IMR-90 (cell line): Measurements from ENCODE around the gene VSIG4. TPM values are rescaled to one million over a fixed set of nuclear protein-coding genes. Genes with fewer than 3 reads are reported as not detected.

Experiments
- ATAC-seq: fragments of 200-7000 bp; cut with Tn5 transposase; 2 replicates; pipeline ENCODE4 v1.9.1; 2020; ENCODE audit warnings: low read depth, mild to moderate bottlenecking, moderate library complexity
- BruUV-seq: library from RNA; stranded (reverse); fragments of 400-500 nt; replicated peaks from 2 replicates; lab custom pipeline; 2021; lab: Mats Ljungman, UMichigan
- CTCF ChIA-PET: fragments of 300-600 bp; formaldehyde crosslinking; extraction: SDS; loops from one replicate; lab custom pipeline; 2021; ENCODE audit warnings: antibody characterized with exemption; lab: Yijun Ruan, JAX
- POLR2A ChIA-PET: fragments of 300-600 bp; sonication (Branson Sonifier 250); formaldehyde crosslinking; loops from one replicate; lab custom pipeline; 2022; ENCODE audit warnings: antibody characterized with exemption; ENCODE audit not compliant: unreplicated experiment; lab: Charles Lee
- DNase-seq: peaks from one replicate; pipeline ENCODE4 v3.0.0; 2013
- H2AFZ ChIP-seq: replicated peaks from 2 replicates; pipeline ENCODE3; 2013; ENCODE audit warnings: low read length, mild to moderate bottlenecking; ENCODE audit not compliant: poor library complexity
- H2AK5ac ChIP-seq: 2 replicates; pipeline ENCODE4 v1.6.1; 2013; ENCODE audit warnings: low read depth, low read length, inconsistent platforms
- H2AK9ac ChIP-seq: replicated peaks from 2 replicates; pipeline ENCODE3; 2013; ENCODE audit warnings: mild to moderate bottlenecking, low read depth, low read length, moderate library complexity; ENCODE audit not compliant: poor library complexity
- H2BK120ac ChIP-seq: 2 replicates; pipeline ENCODE4 v1.6.1; 2013; ENCODE audit warnings: low read depth, low read length, inconsistent platforms
- H2BK15ac ChIP-seq: 3 replicates; pipeline ENCODE4 v1.6.1; 2013; ENCODE audit warnings: low read depth, low read length, inconsistent platforms
- H2BK20ac ChIP-seq: 2 replicates; pipeline ENCODE4 v1.6.1; 2013; ENCODE audit warnings: low read depth, mild to moderate bottlenecking, inconsistent platforms, low read length, moderate library complexity
- H2BK5ac ChIP-seq: 2 replicates; pipeline ENCODE4 v1.6.1; 2013; ENCODE audit warnings: mild to moderate bottlenecking, low read depth, low read length, inconsistent platforms; ENCODE audit not compliant: poor library complexity, severe bottlenecking
- H3K14ac ChIP-seq: replicated peaks from 2 replicates; pipeline ENCODE4 v1.6.1; 2013; ENCODE audit warnings: low read depth, low read length, inconsistent platforms
- H3K18ac ChIP-seq: 2 replicates; pipeline ENCODE4 v1.6.1; 2013; ENCODE audit warnings: low read depth, low read length, control low read depth
- H3K23ac ChIP-seq: 2 replicates; pipeline ENCODE4 v1.6.1; 2013; ENCODE audit warnings: low read depth, low read length, inconsistent platforms
- H3K27ac ChIP-seq: 2 replicates; pipeline ENCODE4 v1.5.1; 2013; ENCODE audit warnings: mild to moderate bottlenecking, control low read depth, low read length; ENCODE audit not compliant: insufficient read depth
- H3K27me3 ChIP-seq: 2 replicates; pipeline ENCODE4 v1.6.1; 2013; ENCODE audit warnings: low read length; ENCODE audit not compliant: control insufficient read depth, insufficient read depth
- H3K36me3 ChIP-seq: 2 replicates; pipeline ENCODE4 v1.6.1; 2013; ENCODE audit warnings: low read length, mixed read lengths; ENCODE audit not compliant: control insufficient read depth, insufficient read depth
- H3K4ac ChIP-seq: 2 replicates; pipeline ENCODE4 v1.6.1; 2013; ENCODE audit warnings: low read depth, low read length, inconsistent platforms
- H3K4me1 ChIP-seq: 2 replicates; pipeline ENCODE4 v1.6.1; 2013; ENCODE audit warnings: low read length, mixed read lengths; ENCODE audit not compliant: control insufficient read depth, insufficient read depth
- H3K4me2 ChIP-seq: 2 replicates; pipeline ENCODE4 v1.6.1; 2013; ENCODE audit warnings: low read depth, mild to moderate bottlenecking, control low read depth, low read length, moderate library complexity
- H3K4me3 ChIP-seq: 2 replicates; pipeline ENCODE4 v1.5.1; 2013; ENCODE audit warnings: low read depth, mild to moderate bottlenecking, control low read depth, low read length, moderate library complexity; ENCODE audit not compliant: insufficient read depth
- H3K56ac ChIP-seq: 2 replicates; pipeline ENCODE4 v1.6.1; 2013; ENCODE audit warnings: low read length, inconsistent platforms; ENCODE audit not compliant: insufficient read depth; ENCODE audit errors: extremely low read depth
- H3K79me1 ChIP-seq, 2 experiments: 2 replicates each; pipeline ENCODE4 v1.6.1; 2013; ENCODE audit warnings: low read length in 2 of 2, inconsistent platforms in 1 of 2, low read depth in 1 of 2
- H3K9ac ChIP-seq: 2 replicates; pipeline ENCODE4 v1.6.1; 2013; ENCODE audit warnings: low read depth, low read length, control low read depth
- H3K9me1 ChIP-seq: 2 replicates; pipeline ENCODE4 v1.6.1; 2013; ENCODE audit warnings: low read length, inconsistent platforms; ENCODE audit not compliant: insufficient read depth
- H3K9me3 ChIP-seq: 2 replicates; pipeline ENCODE4 v1.6.1; 2013; ENCODE audit warnings: low read length; ENCODE audit not compliant: control insufficient read depth, insufficient read depth
- H4K20me1 ChIP-seq: 2 replicates; pipeline ENCODE4 v1.6.1; 2013; ENCODE audit warnings: low read length, inconsistent platforms; ENCODE audit not compliant: insufficient read depth
- H4K5ac ChIP-seq: 2 replicates; pipeline ENCODE4 v1.6.1; 2013; ENCODE audit warnings: mild to moderate bottlenecking, low read depth, low read length, control low read depth
- H4K8ac ChIP-seq, 2 experiments: 2 replicates each; pipeline ENCODE4 v1.6.1; 2013; ENCODE audit warnings: low read depth in 2 of 2, low read length in 2 of 2, control low read depth in 1 of 2, inconsistent platforms in 1 of 2
- H4K91ac ChIP-seq: 2 replicates; pipeline ENCODE4 v1.6.1; 2013; ENCODE audit warnings: low read depth, low read length, inconsistent platforms; ENCODE audit not compliant: insufficient read depth
- BHLHE40 ChIP-seq: fragments of 150-350 bp; IDR thresholded peaks from 2 replicates; pipeline ENCODE4 v1.6.1; 2016; ENCODE audit warnings: mild to moderate bottlenecking, low read depth, low read length
- CEBPB ChIP-seq: IDR thresholded peaks from 2 replicates; pipeline ENCODE4 v1.6.1; 2012; ENCODE audit warnings: low read depth, low read length, improper control_type of control experiment
- CHD1 ChIP-seq: IDR thresholded peaks from 2 replicates; pipeline ENCODE4 v1.6.1; 2012; ENCODE audit warnings: low read depth, low read length, improper control_type of control experiment
- FOS ChIP-seq: fragments of 150-350 bp; IDR thresholded peaks from 2 replicates; pipeline ENCODE4 v1.6.1; 2016; ENCODE audit warnings: low read depth, low read length
- MAFK ChIP-seq: IDR thresholded peaks from 2 replicates; pipeline ENCODE4 v1.6.1; 2012; ENCODE audit warnings: low read depth, low read length, improper control_type of control experiment
- MAZ ChIP-seq: IDR thresholded peaks from 2 replicates; pipeline ENCODE4 v1.6.1; 2012; ENCODE audit warnings: low read depth, mild to moderate bottlenecking, low read length, improper control_type of control experiment, moderate library complexity, borderline replicate concordance
- MXI1 ChIP-seq: IDR thresholded peaks from 2 replicates; pipeline ENCODE4 v1.6.1; 2012; ENCODE audit warnings: low read depth, mild to moderate bottlenecking, low read length, moderate library complexity, borderline replicate concordance
- NFE2L2 ChIP-seq: fragments of 150-350 bp; IDR thresholded peaks from 2 replicates; pipeline ENCODE4 v1.6.1; 2016; ENCODE audit warnings: low read depth, mild to moderate bottlenecking, low read length
- POLR2A ChIP-seq: IDR thresholded peaks from 2 replicates; pipeline ENCODE4 v1.6.1; 2012; ENCODE audit warnings: mild to moderate bottlenecking, low read depth, low read length
- RAD21 ChIP-seq: IDR thresholded peaks from 2 replicates; pipeline ENCODE4 v1.6.1; 2012; ENCODE audit warnings: low read length, improper control_type of control experiment
- RCOR1 ChIP-seq: IDR thresholded peaks from 2 replicates; pipeline ENCODE4 v1.6.1; 2012; ENCODE audit warnings: mild to moderate bottlenecking, low read length, improper control_type of control experiment; ENCODE audit not compliant: insufficient replicate concordance
- RFX5 ChIP-seq: IDR thresholded peaks from 2 replicates; pipeline ENCODE4 v1.8.0; 2012; ENCODE audit warnings: low read depth, mild to moderate bottlenecking, low read length, moderate library complexity
- SMC3 ChIP-seq: fragments of 150-350 bp; IDR thresholded peaks from 2 replicates; pipeline ENCODE4 v1.6.1; 2016; ENCODE audit warnings: low read depth, mild to moderate bottlenecking, antibody characterized with exemption, low read length, moderate library complexity
- WGBS, 2 experiments: methylation state at CpG; one replicate each; pipeline versions ENCODE4 v1.1.5 to v1.1.7; 2013; ENCODE audit warnings: missing lambda C conversion rate in 2 of 2; ENCODE audit not compliant: insufficient read length in 1 of 2; ENCODE audit errors: extremely low coverage in 2 of 2; 5-methylcytosine and 5-hydroxymethylcytosine counted together
- dilution Hi-C: fragments of 300-500 bp; cut with HindIII; formaldehyde crosslinking; loops from one replicate; pipeline ENCODE4 v1.14.3; 2018; ENCODE audit warnings: low sequenced_read_pairs; ENCODE audit not compliant: unreplicated experiment
- in situ Hi-C: fragments of 300-500 bp; cut with MboI; formaldehyde crosslinking; loops from 3 replicates; pipeline ENCODE4 v1.14.3; 2019; ENCODE audit warnings: low sequenced_read_pairs, inconsistent platforms, mixed read lengths
- intact Hi-C: fragments of 100-400 bp; cut with micrococcal nuclease; formaldehyde crosslinking; loops from 2 replicates; pipeline ENCODE4 v1.10.0; 2022
- polyA plus RNA-seq, 3 experiments: library from polyadenylated mRNA; depleted of rRNA; stranded (reverse); fragments of >200 nt; gene quantifications; 2 replicates each; pipeline ENCODE4 v1.2.3, GENCODE V29; 2012; ENCODE audit warnings: low replicate concordance in 1 of 3
- total RNA-seq: library from RNA; depleted of rRNA; stranded (reverse); fragments of >200 nt; gene quantifications from 2 replicates; pipeline ENCODE4 v1.2.3, GENCODE V29; 2012
- TF ChIP-seq, protein P1 (sequence below): fragments of 150-350 bp; IDR thresholded peaks from 2 replicates; pipeline ENCODE4 v1.6.1; 2017; ENCODE audit warnings: mild to moderate bottlenecking, antibody characterized with exemption, low read length, low read depth
- TF ChIP-seq, protein P2 (sequence below): fragments of 150-350 bp; IDR thresholded peaks from 2 replicates; pipeline ENCODE4 v1.6.1; 2016; ENCODE audit warnings: low read depth, mild to moderate bottlenecking, low read length, moderate library complexity, borderline replicate concordance
- TF ChIP-seq, protein P3 (sequence below): conservative IDR thresholded peaks from 2 replicates; pipeline ENCODE4 v1.5.1; 2012; ENCODE audit warnings: mild to moderate bottlenecking, low read depth, low read length, improper control_type of control experiment

VSIG4 gene
- total and polyA plus RNA-seq, 2 of the 4 experiments (the other 2 are of a cell fraction) = not detected

DNA sequence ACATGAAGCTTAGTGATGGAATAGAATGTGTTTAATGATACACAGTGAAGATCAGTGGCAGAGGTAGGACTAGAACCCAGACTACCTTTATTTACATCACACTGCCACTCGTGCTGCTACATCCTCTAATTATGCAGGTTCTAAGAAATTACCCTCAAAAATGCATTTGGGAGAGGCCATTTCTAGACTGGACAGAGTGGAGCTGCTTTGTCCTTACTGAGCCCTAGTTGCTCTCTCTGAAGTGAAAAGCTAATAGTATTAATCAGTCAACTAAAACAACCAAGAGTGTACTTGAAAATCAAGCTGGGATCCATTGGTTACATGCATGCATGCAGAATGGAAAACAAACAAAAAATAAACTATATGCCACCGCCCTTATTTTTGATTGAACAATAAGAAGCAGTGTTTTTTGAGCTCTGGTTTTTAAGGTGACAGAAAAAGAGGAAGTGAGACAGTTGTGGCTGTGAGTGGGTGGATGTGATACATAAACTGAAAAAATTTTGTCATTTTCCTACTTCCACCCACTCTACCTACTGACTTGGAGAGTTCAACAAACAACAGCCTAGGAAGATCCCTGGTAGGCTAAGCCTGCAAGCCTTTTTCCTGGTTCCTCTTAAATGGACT, 6.8 kb upstream of the VSIG4 start:
- H3K14ac ChIP-seq = no peak overlapping the region
- POLR2A ChIA-PET = no interaction called here
- H3K36me3 ChIP-seq = no peaks in the 10 kb centered on the region
- no peak overlapping the region for H3K23ac ChIP-seq
- H2BK120ac ChIP-seq = no peak overlapping the region
- H2AFZ ChIP-seq = no peak overlapping the region
- no peak overlapping the region for H4K91ac ChIP-seq
- no peaks in the 10 kb centered on the region for H3K9me3 ChIP-seq
- dilution Hi-C loops = no loop called here
- H3K4me1 ChIP-seq = no peaks in the 10 kb centered on the region
- no peak overlapping the region for H2AK9ac ChIP-seq
- H3K4me3 ChIP-seq = no peak overlapping the region
- CTCF ChIA-PET = no interaction called here
- H2BK15ac ChIP-seq = no peak overlapping the region
- no TSS peak for BruUV-seq
- H4K5ac ChIP-seq = no peak overlapping the region
- no CpG with 5 or more reads among the region's 2 CpGs for WGBS, 2 experiments
- intact Hi-C loops = no loop called here
- H3K4ac ChIP-seq = no peak overlapping the region
- ATAC-seq (no peak), DNase-seq (no peak)
- H2BK20ac ChIP-seq = no peak overlapping the region
- no peak overlapping the region for H2AK5ac ChIP-seq
- H3K56ac ChIP-seq = no peak overlapping the region
- no peaks in the 10 kb centered on the region for H3K79me1 ChIP-seq
- no peak overlapping the region for H3K18ac ChIP-seq
- in situ Hi-C loops = no loop called here
- no peak for TF ChIP-seq RFX5
- TF ChIP-seq, protein P1, sequence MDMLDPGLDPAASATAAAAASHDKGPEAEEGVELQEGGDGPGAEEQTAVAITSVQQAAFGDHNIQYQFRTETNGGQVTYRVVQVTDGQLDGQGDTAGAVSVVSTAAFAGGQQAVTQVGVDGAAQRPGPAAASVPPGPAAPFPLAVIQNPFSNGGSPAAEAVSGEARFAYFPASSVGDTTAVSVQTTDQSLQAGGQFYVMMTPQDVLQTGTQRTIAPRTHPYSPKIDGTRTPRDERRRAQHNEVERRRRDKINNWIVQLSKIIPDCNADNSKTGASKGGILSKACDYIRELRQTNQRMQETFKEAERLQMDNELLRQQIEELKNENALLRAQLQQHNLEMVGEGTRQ = no peak
- no peak for TF ChIP-seq RAD21
- TF ChIP-seq SMC3 = no peak
- TF ChIP-seq FOS = no peak
- TF ChIP-seq RCOR1 = no peak
- TF ChIP-seq, protein P2, sequence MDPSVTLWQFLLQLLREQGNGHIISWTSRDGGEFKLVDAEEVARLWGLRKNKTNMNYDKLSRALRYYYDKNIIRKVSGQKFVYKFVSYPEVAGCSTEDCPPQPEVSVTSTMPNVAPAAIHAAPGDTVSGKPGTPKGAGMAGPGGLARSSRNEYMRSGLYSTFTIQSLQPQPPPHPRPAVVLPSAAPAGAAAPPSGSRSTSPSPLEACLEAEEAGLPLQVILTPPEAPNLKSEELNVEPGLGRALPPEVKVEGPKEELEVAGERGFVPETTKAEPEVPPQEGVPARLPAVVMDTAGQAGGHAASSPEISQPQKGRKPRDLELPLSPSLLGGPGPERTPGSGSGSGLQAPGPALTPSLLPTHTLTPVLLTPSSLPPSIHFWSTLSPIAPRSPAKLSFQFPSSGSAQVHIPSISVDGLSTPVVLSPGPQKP = no peak
- no peak for TF ChIP-seq MAFK
- no peak for TF ChIP-seq MXI1
- no peak for TF ChIP-seq NFE2L2
- no peak for TF ChIP-seq CHD1
- no peak for TF ChIP-seq MAZ
- no peak for TF ChIP-seq CEBPB
- no peak for TF ChIP-seq POLR2A
- TF ChIP-seq, protein P3, sequence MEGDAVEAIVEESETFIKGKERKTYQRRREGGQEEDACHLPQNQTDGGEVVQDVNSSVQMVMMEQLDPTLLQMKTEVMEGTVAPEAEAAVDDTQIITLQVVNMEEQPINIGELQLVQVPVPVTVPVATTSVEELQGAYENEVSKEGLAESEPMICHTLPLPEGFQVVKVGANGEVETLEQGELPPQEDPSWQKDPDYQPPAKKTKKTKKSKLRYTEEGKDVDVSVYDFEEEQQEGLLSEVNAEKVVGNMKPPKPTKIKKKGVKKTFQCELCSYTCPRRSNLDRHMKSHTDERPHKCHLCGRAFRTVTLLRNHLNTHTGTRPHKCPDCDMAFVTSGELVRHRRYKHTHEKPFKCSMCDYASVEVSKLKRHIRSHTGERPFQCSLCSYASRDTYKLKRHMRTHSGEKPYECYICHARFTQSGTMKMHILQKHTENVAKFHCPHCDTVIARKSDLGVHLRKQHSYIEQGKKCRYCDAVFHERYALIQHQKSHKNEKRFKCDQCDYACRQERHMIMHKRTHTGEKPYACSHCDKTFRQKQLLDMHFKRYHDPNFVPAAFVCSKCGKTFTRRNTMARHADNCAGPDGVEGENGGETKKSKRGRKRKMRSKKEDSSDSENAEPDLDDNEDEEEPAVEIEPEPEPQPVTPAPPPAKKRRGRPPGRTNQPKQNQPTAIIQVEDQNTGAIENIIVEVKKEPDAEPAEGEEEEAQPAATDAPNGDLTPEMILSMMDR = no peak
- TF ChIP-seq BHLHE40 = no peak
- no peak overlapping the region for H2BK5ac ChIP-seq
- no peak overlapping the region for H3K27ac ChIP-seq
- no peaks in the 10 kb centered on the region for H3K9me1 ChIP-seq
- H4K20me1 ChIP-seq = no peaks in the 10 kb centered on the region
- H3K9ac ChIP-seq = no peak overlapping the region
- H4K8ac ChIP-seq = no peak overlapping the region
- H3K4me2 ChIP-seq = no peak overlapping the region
- no peaks in the 10 kb centered on the region; the same call in 1 of the 2 replicates for H3K27me3 ChIP-seq
